Measurements from ENCODE around the gene GABRB3.

GRCh38 chr15:26628879-26629529 is 143.9 kb downstream of the GABRB3 start:
- TF ChIP-seq CTCF (IDR thresholded peaks at IDR 0.05; ENCODE audit: poor library complexity) (no peak), EZH2phosphoT487 (IDR thresholded peaks at IDR 0.05; ENCODE audit: low read depth, severe bottlenecking, unreplicated experiment) (no peak)
